ENCODE measurements around the gene FAT3.

DNA sequence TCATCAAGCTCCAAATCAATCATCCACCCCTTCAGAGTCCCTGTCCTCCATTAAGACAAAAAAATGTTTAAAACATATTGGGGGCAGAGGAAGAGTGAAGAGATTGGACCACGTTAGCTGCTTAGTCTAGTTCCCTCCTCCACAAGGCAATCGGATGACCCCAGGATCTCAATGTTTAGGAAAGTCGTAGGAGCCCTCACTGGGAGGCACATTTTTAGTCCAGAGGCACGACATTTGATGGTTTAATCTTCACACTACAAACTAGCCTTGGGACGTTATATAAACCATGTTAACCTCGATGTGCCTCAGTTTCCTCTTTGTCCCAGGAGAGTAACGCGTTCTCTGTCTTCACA is 588 bp upstream of the FAT3 start:
- TF ChIP-seq, protein P1, sequence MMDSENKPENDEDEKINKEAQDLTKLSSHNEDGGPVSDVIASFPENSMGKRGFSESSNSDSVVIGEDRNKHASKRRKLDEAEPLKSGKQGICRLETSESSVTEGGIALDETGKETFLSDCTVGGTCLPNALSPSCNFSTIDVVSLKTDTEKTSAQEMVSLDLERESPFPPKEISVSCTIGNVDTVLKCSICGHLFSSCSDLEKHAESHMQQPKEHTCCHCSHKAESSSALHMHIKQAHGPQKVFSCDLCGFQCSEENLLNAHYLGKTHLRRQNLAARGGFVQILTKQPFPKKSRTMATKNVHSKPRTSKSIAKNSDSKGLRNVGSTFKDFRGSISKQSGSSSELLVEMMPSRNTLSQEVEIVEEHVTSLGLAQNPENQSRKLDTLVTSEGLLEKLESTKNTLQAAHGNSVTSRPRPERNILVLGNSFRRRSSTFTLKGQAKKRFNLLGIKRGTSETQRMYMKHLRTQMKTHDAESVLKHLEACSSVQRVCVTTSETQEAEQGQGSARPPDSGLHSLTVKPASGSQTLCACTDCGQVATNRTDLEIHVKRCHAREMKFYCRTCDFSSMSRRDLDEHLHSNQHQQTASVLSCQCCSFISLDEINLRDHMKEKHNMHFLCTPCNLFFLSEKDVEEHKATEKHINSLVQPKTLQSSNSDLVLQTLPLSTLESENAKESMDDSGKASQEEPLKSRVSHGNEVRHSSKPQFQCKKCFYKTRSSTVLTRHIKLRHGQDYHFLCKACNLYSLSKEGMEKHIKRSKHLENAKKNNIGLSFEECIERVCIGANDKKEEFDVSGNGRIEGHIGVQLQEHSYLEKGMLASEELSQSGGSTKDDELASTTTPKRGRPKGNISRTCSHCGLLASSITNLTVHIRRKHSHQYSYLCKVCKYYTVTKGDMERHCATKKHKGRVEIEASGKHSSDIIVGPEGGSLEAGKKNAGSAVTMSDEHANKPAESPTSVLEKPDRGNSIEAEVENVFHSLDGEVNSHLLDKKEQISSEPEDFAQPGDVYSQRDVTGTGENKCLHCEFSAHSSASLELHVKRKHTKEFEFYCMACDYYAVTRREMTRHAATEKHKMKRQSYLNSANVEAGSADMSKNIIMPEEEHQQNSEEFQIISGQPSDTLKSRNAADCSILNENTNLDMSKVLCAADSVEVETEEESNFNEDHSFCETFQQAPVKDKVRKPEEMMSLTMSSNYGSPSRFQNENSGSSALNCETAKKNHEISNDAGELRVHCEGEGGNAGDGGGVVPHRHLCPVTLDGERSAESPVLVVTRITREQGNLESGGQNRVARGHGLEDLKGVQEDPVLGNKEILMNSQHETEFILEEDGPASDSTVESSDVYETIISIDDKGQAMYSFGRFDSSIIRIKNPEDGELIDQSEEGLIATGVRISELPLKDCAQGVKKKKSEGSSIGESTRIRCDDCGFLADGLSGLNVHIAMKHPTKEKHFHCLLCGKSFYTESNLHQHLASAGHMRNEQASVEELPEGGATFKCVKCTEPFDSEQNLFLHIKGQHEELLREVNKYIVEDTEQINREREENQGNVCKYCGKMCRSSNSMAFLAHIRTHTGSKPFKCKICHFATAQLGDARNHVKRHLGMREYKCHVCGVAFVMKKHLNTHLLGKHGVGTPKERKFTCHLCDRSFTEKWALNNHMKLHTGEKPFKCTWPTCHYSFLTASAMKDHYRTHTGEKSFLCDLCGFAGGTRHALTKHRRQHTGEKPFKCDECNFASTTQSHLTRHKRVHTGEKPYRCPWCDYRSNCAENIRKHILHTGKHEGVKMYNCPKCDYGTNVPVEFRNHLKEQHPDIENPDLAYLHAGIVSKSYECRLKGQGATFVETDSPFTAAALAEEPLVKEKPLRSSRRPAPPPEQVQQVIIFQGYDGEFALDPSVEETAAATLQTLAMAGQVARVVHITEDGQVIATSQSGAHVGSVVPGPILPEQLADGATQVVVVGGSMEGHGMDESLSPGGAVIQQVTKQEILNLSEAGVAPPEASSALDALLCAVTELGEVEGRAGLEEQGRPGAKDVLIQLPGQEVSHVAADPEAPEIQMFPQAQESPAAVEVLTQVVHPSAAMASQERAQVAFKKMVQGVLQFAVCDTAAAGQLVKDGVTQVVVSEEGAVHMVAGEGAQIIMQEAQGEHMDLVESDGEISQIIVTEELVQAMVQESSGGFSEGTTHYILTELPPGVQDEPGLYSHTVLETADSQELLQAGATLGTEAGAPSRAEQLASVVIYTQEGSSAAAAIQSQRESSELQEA (IDR thresholded peaks at IDR 0.05; ENCODE audit: low read depth), result no peak
- TF ChIP-seq STAT5A (IDR thresholded peaks at IDR 0.05; ENCODE audit: borderline replicate concordance, low read length), result no peak
